ENCODE measurements around the gene SLC9A9. TPM values are rescaled to one million over a fixed set of nuclear protein-coding genes. Genes with fewer than 3 reads are reported as not detected.

The SLC9A9 gene
- total and polyA plus RNA-seq, 2 of the 8 experiments (the other 6 are each of a cell fraction or from before 2014, with no cell fraction given): 0.48 to 1.1 TPM

GRCh38 chr3:143344516-143345165 lies 503.6 kb downstream of the SLC9A9 start (continued):
- TF ChIP-seq CTBP2 (IDR thresholded peaks at IDR 0.05; ENCODE audit: borderline replicate concordance, insufficient read depth, insufficient read length, low read length): no peak
- no peak for TF ChIP-seq NRF1 (IDR thresholded peaks at IDR 0.05; ENCODE audit: low read depth, low read length)
- no peak for TF ChIP-seq JUN (IDR thresholded peaks at IDR 0.05; ENCODE audit: low read depth, low read length)
- no peak for TF ChIP-seq MAX (IDR thresholded peaks at IDR 0.05)
- TF ChIP-seq EZH2 (IDR thresholded peaks at IDR 0.05; ENCODE audit: low read depth, low read length, severe bottlenecking): no peak
- no peak for TF ChIP-seq TBP (IDR thresholded peaks at IDR 0.05; ENCODE audit: low read depth, low read length)
- no peak for TF ChIP-seq JUND (IDR thresholded peaks at IDR 0.05; ENCODE audit: low read length)
- no peak for TF ChIP-seq CHD2 (IDR thresholded peaks at IDR 0.05; ENCODE audit: low read length)
